ENCODE measurements around the gene FAT3. TPM values are rescaled to one million over a fixed set of nuclear protein-coding genes. Genes with fewer than 3 reads are reported as not detected.
A peak's percentile ranks its signal among the peaks of the same experiment; 100 is the strongest.

The FAT3 gene
- total RNA-seq, 1 donor from 2014 or later, result 17.6 TPM

DNA sequence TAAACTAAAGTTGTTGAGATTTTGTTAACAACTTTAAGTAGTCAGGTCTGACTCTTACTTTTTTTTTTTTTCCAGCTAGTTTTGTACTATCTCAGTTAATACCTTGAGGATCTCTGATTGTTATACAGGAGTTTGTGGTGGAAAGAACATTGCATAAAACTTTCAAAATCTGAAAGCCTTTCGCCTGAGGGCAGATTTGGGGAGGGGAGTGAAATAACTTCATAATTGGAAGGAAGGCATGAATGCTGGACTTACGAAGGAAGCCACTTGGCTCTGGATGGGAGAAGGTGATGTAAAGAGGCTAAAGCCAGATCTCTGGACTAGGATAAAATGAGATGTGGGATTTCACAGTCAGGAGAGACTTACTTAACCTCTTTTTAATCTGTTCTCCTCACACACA is 18.2 kb upstream of the FAT3 start:
- no peaks in the 10 kb centered on the region for H3K36me3 Mint-ChIP-seq (ENCODE audit: low read depth, unreplicated experiment)
- no peak for DNase-seq (ENCODE audit: low spot score)
- H3K27ac Mint-ChIP-seq (ENCODE audit: unreplicated experiment), result no peak overlapping the region
- TF ChIP-seq, protein P1, sequence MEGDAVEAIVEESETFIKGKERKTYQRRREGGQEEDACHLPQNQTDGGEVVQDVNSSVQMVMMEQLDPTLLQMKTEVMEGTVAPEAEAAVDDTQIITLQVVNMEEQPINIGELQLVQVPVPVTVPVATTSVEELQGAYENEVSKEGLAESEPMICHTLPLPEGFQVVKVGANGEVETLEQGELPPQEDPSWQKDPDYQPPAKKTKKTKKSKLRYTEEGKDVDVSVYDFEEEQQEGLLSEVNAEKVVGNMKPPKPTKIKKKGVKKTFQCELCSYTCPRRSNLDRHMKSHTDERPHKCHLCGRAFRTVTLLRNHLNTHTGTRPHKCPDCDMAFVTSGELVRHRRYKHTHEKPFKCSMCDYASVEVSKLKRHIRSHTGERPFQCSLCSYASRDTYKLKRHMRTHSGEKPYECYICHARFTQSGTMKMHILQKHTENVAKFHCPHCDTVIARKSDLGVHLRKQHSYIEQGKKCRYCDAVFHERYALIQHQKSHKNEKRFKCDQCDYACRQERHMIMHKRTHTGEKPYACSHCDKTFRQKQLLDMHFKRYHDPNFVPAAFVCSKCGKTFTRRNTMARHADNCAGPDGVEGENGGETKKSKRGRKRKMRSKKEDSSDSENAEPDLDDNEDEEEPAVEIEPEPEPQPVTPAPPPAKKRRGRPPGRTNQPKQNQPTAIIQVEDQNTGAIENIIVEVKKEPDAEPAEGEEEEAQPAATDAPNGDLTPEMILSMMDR (IDR thresholded peaks at IDR 0.05; ENCODE audit: unreplicated experiment), result no peak
- H3K27me3 Mint-ChIP-seq (ENCODE audit: unreplicated experiment), result no peaks in the 10 kb centered on the region
- H3K4me3 Mint-ChIP-seq (ENCODE audit: unreplicated experiment), result no peak overlapping the region
- no peaks in the 10 kb centered on the region for H3K9me3 Mint-ChIP-seq (ENCODE audit: unreplicated experiment)
- no peaks in the 10 kb centered on the region for H3K4me1 Mint-ChIP-seq (ENCODE audit: unreplicated experiment)

DNA sequence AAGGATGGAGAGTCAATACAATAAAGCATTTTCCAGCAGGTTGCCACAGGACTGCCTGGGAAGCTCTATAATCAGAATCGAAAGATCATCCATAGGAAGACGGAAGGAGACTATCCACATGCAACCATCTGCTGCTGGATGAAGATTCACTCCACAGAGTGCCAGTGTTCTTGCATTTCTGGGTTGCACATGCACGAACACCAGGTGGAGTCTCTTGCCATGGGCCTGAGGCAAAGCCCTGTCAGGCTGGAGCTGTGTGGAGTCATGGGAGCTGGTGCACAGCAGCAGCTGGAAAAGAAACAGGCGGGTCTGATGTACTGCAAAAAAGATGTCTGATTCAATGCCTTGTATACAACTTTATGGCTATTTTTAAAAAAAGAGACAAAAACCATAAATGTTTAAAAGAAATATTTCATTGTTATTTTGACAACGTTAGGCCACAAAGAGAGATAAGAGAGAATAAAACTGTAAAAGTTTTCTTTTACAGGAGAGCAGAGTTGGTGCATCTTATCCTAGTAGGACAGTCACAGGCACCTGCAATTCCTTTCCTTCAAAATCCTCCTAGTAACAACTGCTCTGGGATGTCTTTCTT is 12.9 kb upstream of the FAT3 start:
- no peaks in the 10 kb centered on the region for H3K36me3 Mint-ChIP-seq (ENCODE audit: low read depth, unreplicated experiment)
- peaks cover 12% of the 10 kb centered on the region for H3K4me1 Mint-ChIP-seq (ENCODE audit: unreplicated experiment)
- no peak overlapping the region for H3K4me3 Mint-ChIP-seq (ENCODE audit: unreplicated experiment)
- no peak overlapping the region for H3K27ac Mint-ChIP-seq (ENCODE audit: unreplicated experiment)
- no peaks in the 10 kb centered on the region for H3K9me3 Mint-ChIP-seq (ENCODE audit: unreplicated experiment)
- TF ChIP-seq, protein P1 (IDR thresholded peaks at IDR 0.05; ENCODE audit: unreplicated experiment), result no peak
- H3K27me3 Mint-ChIP-seq (ENCODE audit: unreplicated experiment), result no peaks in the 10 kb centered on the region
- DNase-seq (ENCODE audit: low spot score), result peak; percentile 39

DNA sequence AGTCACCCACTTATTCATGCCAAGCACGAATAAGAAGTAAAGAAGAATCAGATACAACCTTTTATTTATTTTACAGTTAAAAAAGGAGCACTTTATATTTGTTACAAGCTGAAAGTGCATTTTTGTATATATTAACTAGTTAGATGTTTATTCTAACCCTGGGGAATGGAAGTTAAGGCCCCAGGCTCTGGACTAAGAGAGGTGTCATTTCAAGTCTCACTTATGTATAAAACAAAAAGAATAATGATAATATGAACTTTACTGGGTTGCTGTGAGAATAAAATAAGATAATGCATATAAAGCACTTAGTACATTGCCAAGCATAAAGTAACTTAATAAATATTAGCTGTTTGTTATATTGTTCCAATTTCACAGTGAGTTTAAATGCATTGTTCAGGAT is 12.1 kb upstream of the FAT3 start:
- H3K4me1 Mint-ChIP-seq (ENCODE audit: unreplicated experiment), result peaks cover 18% of the 10 kb centered on the region
- no peaks in the 10 kb centered on the region for H3K9me3 Mint-ChIP-seq (ENCODE audit: unreplicated experiment)
- no peaks in the 10 kb centered on the region for H3K36me3 Mint-ChIP-seq (ENCODE audit: low read depth, unreplicated experiment)
- H3K27ac Mint-ChIP-seq (ENCODE audit: unreplicated experiment), result no peak overlapping the region
- no peaks in the 10 kb centered on the region for H3K27me3 Mint-ChIP-seq (ENCODE audit: unreplicated experiment)
- no peak overlapping the region for H3K4me3 Mint-ChIP-seq (ENCODE audit: unreplicated experiment)
- DNase-seq (ENCODE audit: low spot score), result no peak
- TF ChIP-seq, protein P1 (IDR thresholded peaks at IDR 0.05; ENCODE audit: unreplicated experiment), result no peak

DNA sequence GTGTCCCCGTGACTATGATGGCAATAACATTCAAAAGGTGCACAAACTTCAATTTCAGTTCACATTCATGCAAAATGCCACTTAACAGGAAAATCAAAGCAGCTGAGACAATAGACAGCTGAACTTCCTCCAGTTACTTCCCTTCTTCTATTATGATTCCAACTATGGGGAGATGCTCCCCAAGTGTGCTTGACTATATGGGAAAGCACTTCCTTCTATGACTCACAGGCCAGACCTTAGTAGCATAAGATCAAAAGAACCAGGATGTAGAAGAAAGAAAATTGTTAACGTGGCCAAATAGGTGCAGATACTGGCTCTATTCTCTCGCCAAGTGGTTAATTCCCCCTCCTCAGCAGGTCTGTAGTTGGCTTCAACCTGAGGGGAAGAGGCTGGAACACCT is 7.8 kb upstream of the FAT3 start:
- H3K9me3 Mint-ChIP-seq (ENCODE audit: unreplicated experiment), result no peaks in the 10 kb centered on the region
- H3K27me3 Mint-ChIP-seq (ENCODE audit: unreplicated experiment), result peaks cover 2% of the 10 kb centered on the region
- H3K4me1 Mint-ChIP-seq (ENCODE audit: unreplicated experiment), result peaks cover 18% of the 10 kb centered on the region
- no peak overlapping the region for H3K4me3 Mint-ChIP-seq (ENCODE audit: unreplicated experiment)
- TF ChIP-seq, protein P1 (IDR thresholded peaks at IDR 0.05; ENCODE audit: unreplicated experiment), result no peak
- no peaks in the 10 kb centered on the region for H3K36me3 Mint-ChIP-seq (ENCODE audit: low read depth, unreplicated experiment)
- no peak for DNase-seq (ENCODE audit: low spot score)
- no peak overlapping the region for H3K27ac Mint-ChIP-seq (ENCODE audit: unreplicated experiment)

DNA sequence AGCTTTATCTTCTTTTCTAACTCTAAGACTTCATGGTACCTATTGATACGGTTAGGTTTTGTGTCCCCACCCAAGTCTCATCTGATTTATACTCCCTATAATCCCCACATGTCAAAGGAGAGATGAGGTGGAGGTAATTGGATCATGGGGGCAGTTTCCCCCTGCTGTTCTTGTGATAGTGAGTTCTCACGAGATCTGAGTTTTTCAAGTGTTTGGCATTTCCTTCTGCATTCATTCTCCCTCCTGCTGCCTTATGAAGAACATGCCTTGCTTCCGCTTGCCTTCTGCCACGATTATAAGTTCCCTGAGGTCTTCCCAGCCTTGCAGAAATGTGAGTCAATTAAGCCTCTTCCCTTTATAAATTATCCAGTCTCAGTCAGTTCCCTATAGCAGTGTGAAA is 5.1 kb upstream of the FAT3 start:
- Mint-ChIP-seq H3K4me3 (ENCODE audit: unreplicated experiment) (no peak overlapping the region), H3K4me1 (ENCODE audit: unreplicated experiment) (peaks cover 26% of the 10 kb centered on the region), H3K36me3 (ENCODE audit: low read depth, unreplicated experiment) (peaks cover 7% of the 10 kb centered on the region), H3K27me3 (ENCODE audit: unreplicated experiment) (peaks cover 16% of the 10 kb centered on the region), H3K27ac (ENCODE audit: unreplicated experiment) (no peak overlapping the region), H3K9me3 (ENCODE audit: unreplicated experiment) (no peaks in the 10 kb centered on the region)
- TF ChIP-seq, protein P1 (IDR thresholded peaks at IDR 0.05; ENCODE audit: unreplicated experiment), result no peak
- DNase-seq (ENCODE audit: low spot score), result no peak
